Kidney (tissue), 14 donors: ENCODE measurements around the gene ZBTB46. TPM values are rescaled to one million over a fixed set of nuclear protein-coding genes. Genes with fewer than 3 reads are reported as not detected.

Experiments
- DNase-seq, 5 donors: peaks; one replicate each; pipeline ENCODE4 v3.0.0-alpha.2; 2013 to 2020
- FAIRE-seq: peaks from 2 replicates; lab custom pipeline; 2012; peaks lifted over from hg19 to GRCh38; lab: Jason Lieb, UNC
- H3K27ac ChIP-seq, 2 donors: one replicate each; pipeline ENCODE4 v1.7.0; 2013; ENCODE audit warnings: low read depth in 2 of 2, low read length in 2 of 2, inconsistent platforms in 1 of 2
- H3K27me3 ChIP-seq: one replicate; pipeline ENCODE4 v1.7.1; 2013; ENCODE audit warnings: low read length, inconsistent platforms; ENCODE audit not compliant: control insufficient read depth, insufficient read depth
- H3K36me3 ChIP-seq, 3 donors: one replicate each; pipeline versions ENCODE4 v1.7.0 to v1.7.1; 2013; ENCODE audit warnings: low read length in 3 of 3, control low read depth in 1 of 3, inconsistent platforms in 1 of 3; ENCODE audit not compliant: insufficient read depth in 3 of 3, control insufficient read depth in 2 of 3
- H3K4me1 ChIP-seq, 3 donors: one replicate each; pipeline versions ENCODE4 v1.7.0 to v1.7.1; 2013; ENCODE audit warnings: low read length in 3 of 3, inconsistent platforms in 1 of 3, low read depth in 1 of 3; ENCODE audit not compliant: control insufficient read depth in 2 of 3, insufficient read depth in 2 of 3
- H3K4me3 ChIP-seq, 3 donors: one replicate each; pipeline versions ENCODE4 v1.7.0 to v1.8.1; 2013; ENCODE audit warnings: low read length in 3 of 3, control low read depth in 1 of 3, inconsistent platforms in 1 of 3
- H3K9ac ChIP-seq, 3 donors: one replicate each; pipeline versions ENCODE4 v1.7.0 to v1.7.1; 2013; ENCODE audit warnings: low read length in 3 of 3, control low read depth in 1 of 3, inconsistent platforms in 1 of 3
- H3K9me3 ChIP-seq, 3 donors: one replicate each; pipeline versions ENCODE4 v1.7.0 to v1.7.1; 2013; ENCODE audit warnings: low read length in 3 of 3, control low read depth in 1 of 3, inconsistent platforms in 1 of 3; ENCODE audit not compliant: control insufficient read depth in 2 of 3, insufficient read depth in 1 of 3
- intact Hi-C: fragments of 100-400 bp; cut with DNase I; formaldehyde crosslinking; loops from one replicate; pipeline ENCODE4 v1.11.1; 2022
- polyA plus RNA-seq: library from polyadenylated mRNA; stranded (reverse); fragments of 350-450 nt; fragmentation: Illumina TruSeq; extraction: RNeasy Lipid Tissue Mini Kit (QIAGEN cat#74804); gene quantifications from one replicate; pipeline ENCODE4 v1.2.3, GENCODE V29; 2014; ENCODE audit warnings: low read depth, low replicate concordance; ENCODE audit not compliant: insufficient read depth
- total RNA-seq: library from RNA; stranded (reverse); fragmentation: NEBNext Ultra II Directional; extraction: Animal tissue kit (Norgen Biotek cat#: 25700); gene quantifications from one replicate; pipeline ENCODE4 v1.2.1, GENCODE V29; 2021
- TF ChIP-seq, protein P1 (sequence below): IDR thresholded peaks from 3 replicates; pipeline ENCODE4 v1.5.1; 2012; ENCODE audit warnings: mild to moderate bottlenecking, moderate library complexity, borderline replicate concordance; ENCODE audit not compliant: insufficient read depth; ENCODE audit errors: extremely low read depth
- donor health status: control.
- donor health status: control.
- donor health status: control.
- donor health status: control.
- donor health status: control.
- donor health status: DM: yes; HTN: yes; CAD: no.
- donor health status: Normal renal cell carcinoma (clear cell type).

The ZBTB46 gene
- total and polyA plus RNA-seq, 2 donors from 2014 or later = 4.5 to 24.0 TPM

GRCh38 chr20:63738687-63739129 is 92.4 kb downstream of the ZBTB46 start:
- TF ChIP-seq, protein P1, sequence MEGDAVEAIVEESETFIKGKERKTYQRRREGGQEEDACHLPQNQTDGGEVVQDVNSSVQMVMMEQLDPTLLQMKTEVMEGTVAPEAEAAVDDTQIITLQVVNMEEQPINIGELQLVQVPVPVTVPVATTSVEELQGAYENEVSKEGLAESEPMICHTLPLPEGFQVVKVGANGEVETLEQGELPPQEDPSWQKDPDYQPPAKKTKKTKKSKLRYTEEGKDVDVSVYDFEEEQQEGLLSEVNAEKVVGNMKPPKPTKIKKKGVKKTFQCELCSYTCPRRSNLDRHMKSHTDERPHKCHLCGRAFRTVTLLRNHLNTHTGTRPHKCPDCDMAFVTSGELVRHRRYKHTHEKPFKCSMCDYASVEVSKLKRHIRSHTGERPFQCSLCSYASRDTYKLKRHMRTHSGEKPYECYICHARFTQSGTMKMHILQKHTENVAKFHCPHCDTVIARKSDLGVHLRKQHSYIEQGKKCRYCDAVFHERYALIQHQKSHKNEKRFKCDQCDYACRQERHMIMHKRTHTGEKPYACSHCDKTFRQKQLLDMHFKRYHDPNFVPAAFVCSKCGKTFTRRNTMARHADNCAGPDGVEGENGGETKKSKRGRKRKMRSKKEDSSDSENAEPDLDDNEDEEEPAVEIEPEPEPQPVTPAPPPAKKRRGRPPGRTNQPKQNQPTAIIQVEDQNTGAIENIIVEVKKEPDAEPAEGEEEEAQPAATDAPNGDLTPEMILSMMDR = no peak
- peaks cover 0 to 16% (median 0%) of the 10 kb centered on the region in 3 donors for H3K4me1 ChIP-seq
- peak in 4 of 5 donors; percentile 65 to 93 (median 74) for DNase-seq
- intact Hi-C loops = no loop called here
- peak overlapping the region; percentile 78 to 84 for H3K27ac ChIP-seq
- no peak overlapping the region for H3K9ac ChIP-seq
- H3K4me3 ChIP-seq = peak overlapping the region in 2 of 3 donors; percentile 60 to 66
- no peak for FAIRE-seq
- peaks cover 0 to 11% (median 5%) of the 10 kb centered on the region in 3 donors for H3K36me3 ChIP-seq
- no peaks in the 10 kb centered on the region for H3K27me3 ChIP-seq
- no peaks in the 10 kb centered on the region for H3K9me3 ChIP-seq

- Histone ChIP-seq H3K27ac (peak overlapping the region in 1 of 2 donors; percentile 78), H3K4me3 (peak overlapping the region in 2 of 3 donors; percentile 60 to 66), H3K9ac (no peak overlapping the region), H3K9me3 (no peaks in the 10 kb centered on the region), H3K36me3 (peaks cover 0 to 10% (median 3%) of the 10 kb centered on the region in 3 donors), H3K27me3 (no peaks in the 10 kb centered on the region), H3K4me1 (peaks cover 0 to 16% (median 0%) of the 10 kb centered on the region in 3 donors)
- no peak for FAIRE-seq
- peak in 3 of 5 donors; percentile 39 to 86 (median 83) for DNase-seq
- TF ChIP-seq, protein P1 = no peak
- intact Hi-C loops = no loop called here
These were observed 92.9 kb downstream of the ZBTB46 start for GRCh38 chr20:63737945-63738686.

- no peak overlapping the region for H3K27ac ChIP-seq
- H3K4me3 ChIP-seq = peak overlapping the region in 1 of 3 donors; percentile 64
- intact Hi-C loops = no loop called here
- H3K9ac ChIP-seq = no peak overlapping the region
- TF ChIP-seq, protein P1 = no peak
- no peaks in the 10 kb centered on the region for H3K27me3 ChIP-seq
- peaks cover 3 to 9% (median 3%) of the 10 kb centered on the region in 3 donors for H3K36me3 ChIP-seq
- peaks cover 0 to 17% (median 0%) of the 10 kb centered on the region in 3 donors for H3K4me1 ChIP-seq
- H3K9me3 ChIP-seq = no peaks in the 10 kb centered on the region
- FAIRE-seq (no peak), DNase-seq (no peak)
These were observed 93.4 kb downstream of the ZBTB46 start for GRCh38 chr20:63737695-63737944.
